IPS-15b (cell line): Measurements from ENCODE around the gene MSMP.

Experiments used
- H3K27me3 ChIP-seq: one replicate; pipeline ENCODE4 v1.6.1; 2013; ENCODE audit warnings: low read length; ENCODE audit not compliant: control insufficient read depth, insufficient read depth
- H3K36me3 ChIP-seq: one replicate; pipeline ENCODE4 v1.6.1; 2013; ENCODE audit warnings: low read length; ENCODE audit not compliant: control insufficient read depth, insufficient read depth
- H3K4me1 ChIP-seq: one replicate; pipeline ENCODE4 v1.6.1; 2013; ENCODE audit warnings: mild to moderate bottlenecking, low read length; ENCODE audit not compliant: control insufficient read depth, insufficient read depth
- H3K4me3 ChIP-seq: one replicate; pipeline ENCODE4 v1.5.1; 2013; ENCODE audit warnings: low read depth, low read length
- H3K9ac ChIP-seq: one replicate; pipeline ENCODE4 v1.6.1; 2013; ENCODE audit warnings: low read depth, mild to moderate bottlenecking, low read length
- H3K9me3 ChIP-seq: one replicate; pipeline ENCODE4 v1.6.1; 2013; ENCODE audit warnings: mild to moderate bottlenecking, low read length; ENCODE audit not compliant: control insufficient read depth, insufficient read depth

MSMP gene

GRCh38 chr9:35790385-35791296 is 36.6 kb upstream of the MSMP start:
- H3K4me3 ChIP-seq: peak overlapping the region; percentile 55
- no peaks in the 10 kb centered on the region for H3K36me3 ChIP-seq
- H3K9me3 ChIP-seq: no peaks in the 10 kb centered on the region
- peak overlapping the region; percentile 47 for H3K9ac ChIP-seq
- peaks cover 2% of the 10 kb centered on the region for H3K4me1 ChIP-seq
- peaks cover 3% of the 10 kb centered on the region for H3K27me3 ChIP-seq

- H3K4me3 ChIP-seq: no peak overlapping the region
- no peak overlapping the region for H3K9ac ChIP-seq
- H3K27me3 ChIP-seq: peaks cover 3% of the 10 kb centered on the region
- peaks cover 2% of the 10 kb centered on the region for H3K4me1 ChIP-seq
- no peaks in the 10 kb centered on the region for H3K36me3 ChIP-seq
- H3K9me3 ChIP-seq: no peaks in the 10 kb centered on the region
Measured at GRCh38 chr9:35790025-35790384, 35.9 kb upstream of the MSMP start.

GRCh38 chr9:35789541-35789940 is 35.5 kb upstream of the MSMP start:
- Histone ChIP-seq H3K36me3 (no peaks in the 10 kb centered on the region), H3K9me3 (no peaks in the 10 kb centered on the region), H3K4me1 (peaks cover 2% of the 10 kb centered on the region), H3K4me3 (no peak overlapping the region), H3K9ac (no peak overlapping the region), H3K27me3 (peaks cover 3% of the 10 kb centered on the region)

- no peaks in the 10 kb centered on the region for H3K36me3 ChIP-seq
- H3K27me3 ChIP-seq: no peaks in the 10 kb centered on the region
- H3K4me1 ChIP-seq: no peaks in the 10 kb centered on the region
- no peak overlapping the region for H3K9ac ChIP-seq
- no peaks in the 10 kb centered on the region for H3K9me3 ChIP-seq
- no peak overlapping the region for H3K4me3 ChIP-seq
Measured at GRCh38 chr9:35783418-35783817, 29.3 kb upstream of the MSMP start.

GRCh38 chr9:35781066-35781465 is 27.0 kb upstream of the MSMP start:
- no peaks in the 10 kb centered on the region for H3K27me3 ChIP-seq
- H3K9ac ChIP-seq: no peak overlapping the region
- H3K4me1 ChIP-seq: peaks cover 1% of the 10 kb centered on the region
- no peaks in the 10 kb centered on the region for H3K36me3 ChIP-seq
- H3K9me3 ChIP-seq: no peaks in the 10 kb centered on the region
- H3K4me3 ChIP-seq: no peak overlapping the region

GRCh38 chr9:35778496-35778895 is 24.4 kb upstream of the MSMP start:
- H3K4me1 ChIP-seq: peaks cover 11% of the 10 kb centered on the region
- H3K9ac ChIP-seq: no peak overlapping the region
- no peaks in the 10 kb centered on the region for H3K9me3 ChIP-seq
- H3K27me3 ChIP-seq: no peaks in the 10 kb centered on the region
- H3K36me3 ChIP-seq: no peaks in the 10 kb centered on the region
- H3K4me3 ChIP-seq: no peak overlapping the region

- no peaks in the 10 kb centered on the region for H3K36me3 ChIP-seq
- H3K27me3 ChIP-seq: no peaks in the 10 kb centered on the region
- H3K4me3 ChIP-seq: no peak overlapping the region
- no peaks in the 10 kb centered on the region for H3K9me3 ChIP-seq
- peaks cover 11% of the 10 kb centered on the region for H3K4me1 ChIP-seq
- H3K9ac ChIP-seq: no peak overlapping the region
Measured at GRCh38 chr9:35776018-35776417, 21.9 kb upstream of the MSMP start.

- Histone ChIP-seq H3K4me3 (no peak overlapping the region), H3K36me3 (no peaks in the 10 kb centered on the region), H3K27me3 (no peaks in the 10 kb centered on the region), H3K9ac (no peak overlapping the region), H3K4me1 (peaks cover 11% of the 10 kb centered on the region), H3K9me3 (no peaks in the 10 kb centered on the region)
Measured at GRCh38 chr9:35774907-35775635, 21.0 kb upstream of the MSMP start.

GRCh38 chr9:35771943-35772342 is 17.9 kb upstream of the MSMP start:
- peaks cover 11% of the 10 kb centered on the region for H3K4me1 ChIP-seq
- H3K4me3 ChIP-seq: no peak overlapping the region
- H3K9me3 ChIP-seq: no peaks in the 10 kb centered on the region
- H3K27me3 ChIP-seq: no peaks in the 10 kb centered on the region
- H3K9ac ChIP-seq: no peak overlapping the region
- H3K36me3 ChIP-seq: no peaks in the 10 kb centered on the region

- Histone ChIP-seq H3K4me1 (peaks cover 11% of the 10 kb centered on the region), H3K36me3 (no peaks in the 10 kb centered on the region), H3K9me3 (no peaks in the 10 kb centered on the region), H3K27me3 (no peaks in the 10 kb centered on the region), H3K4me3 (no peak overlapping the region), H3K9ac (no peak overlapping the region)
Measured at GRCh38 chr9:35771534-35771933, 17.5 kb upstream of the MSMP start.

- Histone ChIP-seq H3K36me3 (no peaks in the 10 kb centered on the region), H3K27me3 (no peaks in the 10 kb centered on the region), H3K4me1 (peaks cover 10% of the 10 kb centered on the region), H3K4me3 (no peak overlapping the region), H3K9ac (no peak overlapping the region), H3K9me3 (no peaks in the 10 kb centered on the region)
Measured at GRCh38 chr9:35771075-35771433, 17.0 kb upstream of the MSMP start.

- no peaks in the 10 kb centered on the region for H3K4me1 ChIP-seq
- H3K9me3 ChIP-seq: no peaks in the 10 kb centered on the region
- H3K27me3 ChIP-seq: no peaks in the 10 kb centered on the region
- H3K36me3 ChIP-seq: no peaks in the 10 kb centered on the region
- no peak overlapping the region for H3K9ac ChIP-seq
- no peak overlapping the region for H3K4me3 ChIP-seq
Measured at GRCh38 chr9:35769763-35770162, 15.7 kb upstream of the MSMP start.
